ENCODE results near the gene KISS1.

Gene KISS1

GRCh38 chr1:204206121-204206520, 9.8 kb upstream of the KISS1 start:
- FAIRE-seq = peak; percentile 6
- TF ChIP-seq CTCF (IDR thresholded peaks at IDR 0.05; ENCODE audit: insufficient read depth, missing control alignments) = no peak
- no peak for DNase-seq (ENCODE audit: insufficient read length, low spot score)

- FAIRE-seq (peak; percentile 95), DNase-seq (ENCODE audit: insufficient read length, low spot score) (no peak)
- TF ChIP-seq CTCF (IDR thresholded peaks at IDR 0.05; ENCODE audit: insufficient read depth, missing control alignments) = no peak
These were observed 9.2 kb upstream of the KISS1 start for GRCh38 chr1:204205486-204205885.

DNA sequence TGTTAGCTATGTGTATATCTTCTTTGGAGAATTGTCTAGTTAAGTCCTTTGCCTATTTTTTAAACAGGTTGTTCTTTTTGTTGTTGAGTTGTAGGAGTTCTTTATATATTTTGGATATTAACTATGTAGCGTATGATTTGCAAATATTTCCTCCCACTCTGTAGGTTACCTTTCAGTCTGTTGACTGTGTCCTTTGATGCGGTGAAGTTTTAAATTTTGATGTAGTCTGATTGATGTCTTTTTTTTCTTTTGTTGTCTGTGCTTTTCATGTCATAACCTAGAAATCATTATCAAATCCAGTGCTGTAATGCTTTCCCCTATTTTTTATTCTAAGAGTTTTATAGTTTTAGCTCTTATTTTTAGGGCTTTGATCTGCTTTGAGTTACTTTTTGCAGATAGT, 8.7 kb upstream of the KISS1 start:
- DNase-seq (ENCODE audit: insufficient read length, low spot score) (no peak), FAIRE-seq (no peak)
- no peak for TF ChIP-seq CTCF (IDR thresholded peaks at IDR 0.05; ENCODE audit: insufficient read depth, missing control alignments)

DNA sequence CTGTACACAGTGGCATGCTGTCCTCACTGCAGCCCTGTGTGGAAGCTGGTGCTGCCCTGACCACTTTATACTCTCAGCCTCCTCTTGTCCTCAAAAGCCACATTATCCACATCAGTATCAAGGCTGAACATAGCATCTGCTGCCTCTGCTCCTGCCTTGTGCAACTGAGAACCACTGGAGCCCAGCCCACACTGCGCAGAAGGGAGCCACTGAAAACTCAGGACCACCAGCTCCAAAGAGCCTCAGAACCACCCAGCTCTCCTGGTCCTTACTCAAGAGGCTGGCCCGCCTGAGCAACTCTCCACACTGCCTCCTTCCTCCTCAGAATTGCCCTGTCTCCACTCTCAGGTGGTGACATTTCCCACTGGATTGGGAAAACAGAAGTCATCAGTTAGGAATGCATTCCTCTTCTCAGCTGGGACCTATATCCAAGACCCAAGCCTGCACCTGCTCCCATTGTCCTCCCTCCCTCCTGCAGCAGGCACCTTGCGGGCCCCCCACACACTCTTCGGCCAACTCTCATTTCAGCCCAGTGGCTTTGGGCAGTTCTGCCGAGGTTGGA, 7.0 kb upstream of the KISS1 start:
- no peak for TF ChIP-seq CTCF (IDR thresholded peaks at IDR 0.05; ENCODE audit: insufficient read depth, missing control alignments)
- DNase-seq (ENCODE audit: insufficient read length, low spot score) (no peak), FAIRE-seq (no peak)

GRCh38 chr1:204202481-204202880, 6.2 kb upstream of the KISS1 start:
- no peak for TF ChIP-seq CTCF (IDR thresholded peaks at IDR 0.05; ENCODE audit: insufficient read depth, missing control alignments)
- DNase-seq (ENCODE audit: insufficient read length, low spot score) (no peak), FAIRE-seq (no peak)

DNA sequence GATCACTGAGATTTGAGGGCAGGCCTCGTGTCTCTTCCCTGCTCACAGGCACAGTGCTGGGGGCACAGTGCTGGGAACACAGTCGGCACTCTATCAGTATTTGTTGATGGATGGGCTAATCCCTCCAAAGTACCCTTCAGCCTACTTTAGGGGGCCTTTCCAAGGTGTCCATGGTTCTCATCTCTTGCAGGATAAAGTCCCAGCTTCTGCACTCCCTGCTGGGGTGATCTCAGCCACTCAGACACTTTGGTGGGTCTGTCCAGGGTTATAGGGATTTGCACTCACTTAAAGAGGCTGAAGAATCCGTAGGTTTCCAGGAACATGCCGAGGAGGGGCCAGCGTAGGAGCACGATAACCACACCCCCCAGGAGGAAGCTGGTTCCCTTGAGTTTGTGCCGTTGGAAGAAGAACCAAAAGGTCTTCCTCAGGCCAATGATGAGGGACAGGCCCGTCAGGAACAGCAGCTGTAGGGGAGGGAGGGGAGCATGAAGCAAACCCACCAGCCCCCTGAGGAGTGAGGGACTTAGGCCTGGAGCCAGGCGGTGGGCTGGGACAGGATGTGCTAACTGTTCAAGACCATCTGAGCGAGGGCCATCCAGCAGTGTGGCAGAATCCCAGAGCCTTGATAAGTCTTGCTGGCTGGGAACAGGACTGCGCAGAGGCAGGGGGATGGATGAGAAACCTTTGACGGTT, 5.2 kb upstream of the KISS1 start:
- DNase-seq (ENCODE audit: insufficient read length, low spot score) = no peak
- TF ChIP-seq CTCF (IDR thresholded peaks at IDR 0.05; ENCODE audit: insufficient read depth, missing control alignments) = no peak
- no peak for FAIRE-seq

- TF ChIP-seq CTCF (IDR thresholded peaks at IDR 0.05; ENCODE audit: insufficient read depth, missing control alignments) = no peak
- DNase-seq (ENCODE audit: insufficient read length, low spot score) (no peak), FAIRE-seq (no peak)
These were observed 3.3 kb upstream of the KISS1 start for GRCh38 chr1:204199579-204199978.
